Measurements from ENCODE around the gene PRKN. TPM values are rescaled to one million over a fixed set of nuclear protein-coding genes. Genes with fewer than 3 reads are reported as not detected.
"Not testable (repeated sequence)": the region's sequence is repeated elsewhere in the genome, so short reads cannot be mapped to it uniquely, and the experiment has no call there.

Gene PRKN
- total RNA-seq, 1 experiment from 2014 or later, result 1.1 TPM

DNA sequence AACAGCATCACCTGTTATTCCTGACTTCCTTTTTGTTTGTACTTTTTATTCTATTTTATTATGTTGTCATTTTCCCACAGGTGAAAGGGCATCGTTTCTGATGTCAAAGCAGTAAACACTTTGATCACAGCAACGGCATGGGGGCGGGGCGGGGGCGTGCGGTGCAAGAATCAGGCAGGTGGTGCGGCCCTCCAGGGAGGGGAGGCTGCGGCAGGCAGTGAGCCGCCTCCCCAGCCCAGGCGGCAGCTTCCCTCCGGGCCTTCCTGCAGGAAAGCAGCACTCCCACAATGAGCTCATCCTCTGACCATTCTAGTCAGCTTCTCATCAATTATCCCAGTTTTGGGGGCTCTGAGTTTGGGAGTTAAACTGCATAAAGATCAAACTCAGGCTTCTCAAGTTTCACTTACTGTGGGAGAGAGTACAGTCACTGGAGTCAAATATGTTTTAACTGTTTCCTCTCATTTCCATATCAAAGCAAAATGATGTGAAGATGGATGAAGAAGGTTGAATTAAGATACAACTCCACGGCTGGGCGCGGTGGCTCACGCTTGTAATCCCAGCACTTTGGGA, 845.3 kb downstream of the PRKN start:
- in situ Hi-C loops (cut with HindIII; ENCODE audit: low pct_unique_long_range_greater_than_20kb, low sequenced_read_pairs), result no loop called here
- DNase-seq (ENCODE audit: low read depth), result no peak

- in situ Hi-C loops (cut with HindIII; ENCODE audit: low pct_unique_long_range_greater_than_20kb, low sequenced_read_pairs), result no loop called here
- DNase-seq (ENCODE audit: low read depth), result no peak
Observed at GRCh38 chr6:161880056-161880455, 847.5 kb downstream of the PRKN start.

- in situ Hi-C loops (cut with HindIII; ENCODE audit: low pct_unique_long_range_greater_than_20kb, low sequenced_read_pairs), result no loop called here
- no peak for DNase-seq (ENCODE audit: low read depth)
Observed at GRCh38 chr6:161876231-161876630, 851.3 kb downstream of the PRKN start.

DNA sequence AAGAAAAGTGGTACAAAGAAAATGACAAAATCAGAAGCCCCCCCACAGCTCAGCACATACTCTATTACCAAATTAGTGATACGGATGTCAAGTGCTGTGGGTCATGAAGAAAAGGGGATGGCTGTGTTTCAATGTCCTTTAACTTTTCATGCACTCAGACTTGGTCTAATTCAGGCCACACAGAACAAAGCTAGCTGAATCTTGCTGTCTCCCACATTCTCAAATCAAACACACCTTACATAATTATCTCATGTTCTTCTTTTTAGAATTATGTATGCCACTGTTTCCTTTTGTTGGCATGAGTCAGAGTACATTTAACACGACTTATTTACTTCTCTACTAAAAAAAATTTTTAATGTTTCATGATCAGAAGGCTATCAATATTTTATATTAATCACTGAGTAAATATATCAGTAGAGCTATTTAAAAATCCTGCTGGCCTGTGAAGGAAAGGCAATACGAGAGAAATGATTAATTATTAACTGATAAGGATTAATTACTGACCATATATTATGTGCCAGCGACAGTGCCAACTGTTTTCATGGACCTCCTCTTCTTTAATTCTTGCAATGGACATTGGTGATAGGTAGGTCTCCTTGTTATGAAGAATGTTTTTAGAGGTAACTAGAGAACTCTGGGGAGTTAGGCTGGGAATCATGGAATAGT, 857.2 kb downstream of the PRKN start:
- in situ Hi-C loops (cut with HindIII; ENCODE audit: low pct_unique_long_range_greater_than_20kb, low sequenced_read_pairs), result no loop called here
- DNase-seq (ENCODE audit: low read depth), result peak; percentile 5

DNA sequence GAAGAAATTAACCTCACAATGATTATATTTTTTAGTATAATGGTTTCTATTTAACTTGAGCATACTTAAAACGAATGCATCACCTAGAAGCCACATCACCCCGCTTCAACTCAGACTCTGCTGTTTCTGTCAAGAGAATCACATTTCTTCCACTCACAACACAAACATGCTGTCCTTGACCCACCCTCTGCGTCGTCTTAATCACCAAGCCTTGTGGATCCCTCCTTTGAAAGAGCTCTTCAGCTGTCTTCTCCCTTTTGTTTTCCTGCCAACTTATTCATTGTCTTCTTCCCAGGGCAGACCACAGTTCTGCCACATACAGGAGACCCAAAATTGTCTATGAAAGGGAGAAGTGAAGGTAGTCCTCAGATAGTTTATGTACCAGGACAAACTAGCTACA, 858.1 kb downstream of the PRKN start:
- no peak for DNase-seq (ENCODE audit: low read depth)
- in situ Hi-C loops (cut with HindIII; ENCODE audit: low pct_unique_long_range_greater_than_20kb, low sequenced_read_pairs), result no loop called here

DNA sequence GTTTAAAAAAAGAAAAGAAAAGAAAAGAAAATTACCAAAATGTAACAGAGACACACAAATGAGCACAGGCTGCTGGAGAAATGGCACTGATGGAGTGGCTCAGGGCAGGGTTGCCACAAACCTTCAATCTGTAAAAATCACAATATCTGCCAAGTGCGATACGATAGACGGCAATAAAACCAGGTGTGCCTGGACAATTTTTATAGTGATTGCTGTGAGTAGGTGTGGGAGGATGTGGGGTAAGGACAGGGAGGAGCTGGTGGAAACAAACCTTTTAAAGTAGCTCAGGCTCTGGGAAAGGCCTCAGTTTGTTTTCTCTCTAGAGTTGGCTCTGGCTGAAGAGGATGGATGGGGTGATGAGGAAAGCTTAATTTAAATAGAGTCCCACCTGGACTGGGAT, 861.0 kb downstream of the PRKN start:
- no peak for DNase-seq (ENCODE audit: low read depth)
- in situ Hi-C loops (cut with HindIII; ENCODE audit: low pct_unique_long_range_greater_than_20kb, low sequenced_read_pairs), result no loop called here

GRCh38 chr6:161861061-161861460, 866.5 kb downstream of the PRKN start:
- in situ Hi-C loops (cut with HindIII; ENCODE audit: low pct_unique_long_range_greater_than_20kb, low sequenced_read_pairs); DNase-seq (ENCODE audit: low read depth): not testable (repeated sequence)

- in situ Hi-C loops (cut with HindIII; ENCODE audit: low pct_unique_long_range_greater_than_20kb, low sequenced_read_pairs), result no loop called here
- no peak for DNase-seq (ENCODE audit: low read depth)
Observed at GRCh38 chr6:161853657-161854056, 873.9 kb downstream of the PRKN start.

DNA sequence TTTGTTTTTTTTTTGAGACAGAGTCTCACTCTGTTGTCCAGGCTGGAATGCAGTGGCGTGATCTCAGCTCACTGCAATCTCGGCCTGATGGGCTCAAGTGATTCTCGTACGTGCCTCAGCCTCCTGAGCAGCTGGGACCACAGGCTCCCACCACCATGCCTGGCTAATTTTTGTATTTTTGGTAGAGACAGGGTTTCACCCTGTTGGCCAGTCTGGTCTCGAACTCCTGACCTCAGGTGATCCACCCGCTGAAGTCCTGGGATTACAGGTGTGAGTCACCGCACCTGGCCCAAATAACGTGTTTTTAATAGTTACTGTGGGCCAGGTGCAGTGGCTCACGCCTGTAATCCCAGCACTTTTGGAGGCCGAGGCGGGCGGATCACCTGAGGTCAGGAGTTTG, 876.1 kb downstream of the PRKN start:
- DNase-seq (ENCODE audit: low read depth); in situ Hi-C loops (cut with HindIII; ENCODE audit: low pct_unique_long_range_greater_than_20kb, low sequenced_read_pairs): not testable (repeated sequence)

GRCh38 chr6:161850562-161850961, 877.0 kb downstream of the PRKN start:
- DNase-seq (ENCODE audit: low read depth), result no peak
- in situ Hi-C loops (cut with HindIII; ENCODE audit: low pct_unique_long_range_greater_than_20kb, low sequenced_read_pairs), result no loop called here

GRCh38 chr6:161847628-161848027, 879.9 kb downstream of the PRKN start:
- in situ Hi-C loops (cut with HindIII; ENCODE audit: low pct_unique_long_range_greater_than_20kb, low sequenced_read_pairs), result no loop called here
- no peak for DNase-seq (ENCODE audit: low read depth)

- no peak for DNase-seq (ENCODE audit: low read depth)
- in situ Hi-C loops (cut with HindIII; ENCODE audit: low pct_unique_long_range_greater_than_20kb, low sequenced_read_pairs), result no loop called here
Observed at GRCh38 chr6:161844804-161845203, 882.8 kb downstream of the PRKN start.

GRCh38 chr6:161843066-161843465, 884.5 kb downstream of the PRKN start:
- no peak for DNase-seq (ENCODE audit: low read depth)
- in situ Hi-C loops (cut with HindIII; ENCODE audit: low pct_unique_long_range_greater_than_20kb, low sequenced_read_pairs), result no loop called here

GRCh38 chr6:161840380-161840779, 887.2 kb downstream of the PRKN start:
- in situ Hi-C loops (cut with HindIII; ENCODE audit: low pct_unique_long_range_greater_than_20kb, low sequenced_read_pairs), result no loop called here
- no peak for DNase-seq (ENCODE audit: low read depth)

DNA sequence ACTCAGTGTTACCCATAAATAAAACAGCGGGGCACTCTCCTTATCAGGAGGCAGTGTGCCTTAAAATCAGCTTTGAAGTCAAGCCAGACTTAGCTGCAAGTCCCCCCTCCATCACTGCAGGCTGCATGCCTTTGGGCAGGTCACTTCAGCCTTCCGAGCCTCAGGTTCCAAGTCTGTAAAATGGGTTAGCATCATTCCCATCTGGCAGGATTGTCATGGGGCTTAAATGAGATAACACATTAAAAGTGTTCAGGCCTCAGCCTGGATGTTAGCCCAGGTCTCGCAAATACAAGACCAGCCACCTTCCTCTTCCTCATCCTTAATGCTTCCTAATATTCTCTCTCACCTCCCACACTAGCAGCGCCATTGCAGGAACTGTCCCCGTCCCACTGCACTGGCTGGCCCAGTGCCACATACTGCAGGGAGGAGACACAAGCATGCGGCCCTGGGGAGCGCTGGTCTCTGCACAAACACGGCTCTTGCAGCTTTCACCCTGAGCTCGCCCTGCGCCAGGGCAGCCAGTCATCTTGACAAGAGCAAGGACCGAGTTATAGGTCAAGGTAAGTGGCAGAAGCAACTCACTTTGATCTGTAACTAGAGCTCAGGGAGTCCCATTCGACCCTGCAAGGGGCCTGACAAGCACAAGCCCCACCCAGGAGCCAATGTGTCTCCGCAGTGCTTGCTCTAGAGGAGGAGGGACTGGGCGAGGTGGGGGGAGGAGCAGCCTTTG, 889.1 kb downstream of the PRKN start:
- DNase-seq (ENCODE audit: low read depth), result no peak
- in situ Hi-C loops (cut with HindIII; ENCODE audit: low pct_unique_long_range_greater_than_20kb, low sequenced_read_pairs), result no loop called here

DNA sequence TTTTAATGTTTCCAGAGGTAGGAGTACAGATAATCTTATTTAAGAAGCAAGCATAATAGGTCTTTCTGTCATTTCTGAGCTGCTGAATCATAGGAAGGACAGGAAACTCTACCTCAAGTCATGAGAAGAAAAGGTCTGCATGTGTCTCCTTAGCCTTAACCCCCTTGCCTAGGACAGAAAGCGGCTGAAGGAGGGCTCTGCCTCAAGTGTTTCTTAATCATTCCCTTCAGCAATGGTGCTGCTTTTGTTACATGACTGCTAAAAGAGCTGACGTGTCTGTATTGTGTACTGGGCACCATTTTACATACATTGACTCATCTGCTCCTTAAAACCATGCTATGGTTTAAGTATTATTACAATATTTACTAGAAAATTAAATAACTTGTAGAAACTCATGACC, 889.7 kb downstream of the PRKN start:
- in situ Hi-C loops (cut with HindIII; ENCODE audit: low pct_unique_long_range_greater_than_20kb, low sequenced_read_pairs), result no loop called here
- DNase-seq (ENCODE audit: low read depth), result no peak

- DNase-seq (ENCODE audit: low read depth), result peak; percentile 2
- in situ Hi-C loops (cut with HindIII; ENCODE audit: low pct_unique_long_range_greater_than_20kb, low sequenced_read_pairs), result no loop called here
Observed at GRCh38 chr6:161837449-161837735, 890.2 kb downstream of the PRKN start.

DNA sequence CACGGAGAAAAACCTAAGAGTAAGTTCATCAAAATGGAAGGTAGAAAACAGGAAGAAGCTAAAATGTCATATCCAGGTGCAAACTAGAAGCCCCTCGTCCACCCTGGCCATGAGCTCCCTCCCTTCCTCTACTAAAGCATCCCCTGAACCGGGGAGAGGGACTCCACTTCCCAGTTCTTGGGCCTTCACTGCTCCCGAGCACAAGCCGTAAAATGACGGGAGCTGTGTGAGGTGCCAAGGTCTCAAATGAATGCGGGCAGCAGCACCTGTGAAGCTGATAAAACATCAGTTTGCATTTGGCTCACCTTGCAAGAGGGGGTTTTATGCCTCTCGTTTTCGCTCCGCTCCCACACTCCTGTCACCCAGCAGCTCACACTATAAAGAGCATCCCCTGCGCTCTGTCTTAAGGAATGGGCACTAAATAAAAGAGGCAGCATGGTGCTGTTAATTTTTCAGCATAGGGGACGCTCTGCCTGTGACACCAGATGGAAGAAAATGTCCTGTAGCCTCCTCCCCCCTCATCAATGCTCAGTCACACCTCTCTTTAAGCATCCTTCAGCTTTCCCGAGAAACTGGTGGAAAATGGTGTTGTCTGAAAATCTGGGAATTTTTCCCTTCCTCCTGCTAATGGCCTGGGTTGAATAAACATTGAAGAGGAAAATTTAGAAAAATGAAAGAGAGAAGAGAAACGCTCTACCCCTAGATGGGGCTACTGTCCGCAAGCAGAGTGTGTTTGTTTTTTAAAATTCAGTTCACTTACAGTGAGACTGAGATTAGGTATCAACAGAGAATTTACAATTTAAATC, 890.7 kb downstream of the PRKN start:
- in situ Hi-C loops (cut with HindIII; ENCODE audit: low pct_unique_long_range_greater_than_20kb, low sequenced_read_pairs), result no loop called here
- peak; percentile 22 for DNase-seq (ENCODE audit: low read depth)
